OCI-LY3 (cell line): Measurements from ENCODE around the gene ADH6.

Source experiments
- H2AFZ ChIP-seq: fragments of 200-600, 300-600 bp; shearing (Covaris generic); 2 replicates; pipeline ENCODE4 v1.6.0; 2014; ENCODE audit warnings: antibody characterized with exemption, low read depth, low read length
- H3K27ac ChIP-seq: fragments of 200-600, 300-600 bp; sonication (generic); 2 replicates; pipeline ENCODE4 v1.5.1; 2014; ENCODE audit warnings: mild to moderate bottlenecking, low read length, moderate library complexity, mixed read lengths
- H3K27me3 ChIP-seq: fragments of 200-600, 300-600 bp; sonication (generic); 2 replicates; pipeline ENCODE4 v1.6.1; 2014; ENCODE audit warnings: low read depth, low read length, mixed read lengths
- H3K36me3 ChIP-seq: fragments of 200-600, 300-600 bp; sonication (generic); replicated peaks from 2 replicates; pipeline ENCODE3; 2014; ENCODE audit warnings: low read depth, low read length, mixed read lengths
- H3K4me1 ChIP-seq: fragments of 300-600, 200-600 bp; sonication (generic); 2 replicates; pipeline ENCODE4 v1.6.1; 2014; ENCODE audit warnings: low read length, mixed read lengths
- H3K4me2 ChIP-seq: fragments of 200-600, 300-600 bp; sonication (generic); 2 replicates; pipeline ENCODE4 v1.6.1; 2014; ENCODE audit warnings: low read length, mixed read lengths
- H3K4me3 ChIP-seq: fragments of 300-600, 200-600 bp; sonication (generic); 2 replicates; pipeline ENCODE4 v1.5.1; 2014; ENCODE audit warnings: antibody characterized with exemption, mild to moderate bottlenecking, low read length, moderate library complexity
- H3K79me2 ChIP-seq: fragments of 300-600, 200-600 bp; shearing (Covaris generic); 2 replicates; pipeline ENCODE4 v1.6.1; 2014; ENCODE audit warnings: mild to moderate bottlenecking, low read length, mixed read lengths
- H3K9ac ChIP-seq: fragments of 300-600, 200-600 bp; shearing (Covaris generic); 2 replicates; pipeline ENCODE4 v1.6.0; 2014; ENCODE audit warnings: mild to moderate bottlenecking, low read length, moderate library complexity
- H3K9me3 ChIP-seq: fragments of 200-600, 300-600 bp; shearing (Covaris generic); 2 replicates; pipeline ENCODE4 v1.6.1; 2014; ENCODE audit warnings: low read length, mixed read lengths; ENCODE audit not compliant: insufficient read depth
- H4K20me1 ChIP-seq: fragments of 200-600, 300-600 bp; sonication (generic); 2 replicates; pipeline ENCODE4 v1.6.1; 2016; ENCODE audit warnings: low read length, mixed read lengths; ENCODE audit not compliant: insufficient read depth
- EZH2phosphoT487 ChIP-seq: fragments of 200-600 bp; shearing (Covaris generic); IDR thresholded peaks from 2 replicates; pipeline ENCODE4 v1.6.1; 2018; ENCODE audit warnings: antibody characterized with exemption, mixed run types, low read depth
- TF ChIP-seq, protein P1 (sequence below): fragments of 200-600, 300-600 bp; sonication (generic); IDR thresholded peaks from 2 replicates; pipeline ENCODE4 v1.5.1; 2014; ENCODE audit warnings: antibody characterized with exemption, low read length, low read depth

The ADH6 gene

DNA sequence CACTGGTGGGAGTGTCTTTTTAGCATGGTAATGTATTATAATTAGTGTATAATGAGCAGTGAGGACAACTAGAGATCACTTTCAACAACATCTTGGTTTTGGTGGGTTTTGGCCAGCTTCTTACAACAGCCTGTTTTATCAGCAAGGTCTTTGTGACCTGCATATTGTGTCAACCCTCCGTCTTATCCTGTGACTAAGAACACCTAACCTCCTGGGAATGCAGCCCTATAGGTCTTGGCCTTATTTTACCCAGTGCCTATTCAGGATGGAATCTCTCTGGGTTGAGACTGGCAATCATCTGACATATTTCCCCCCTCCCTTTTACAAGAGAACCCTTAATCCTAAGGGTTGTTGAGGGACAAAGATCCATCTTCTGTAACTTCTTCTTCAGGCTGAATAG lies 53.1 kb downstream of the ADH6 start:
- Histone ChIP-seq H3K4me1 (no peaks in the 10 kb centered on the region), H3K4me3 (no peak overlapping the region), H3K27me3 (no peaks in the 10 kb centered on the region), H3K27ac (no peak overlapping the region), H3K36me3 (no peaks in the 10 kb centered on the region), H3K9me3 (no peaks in the 10 kb centered on the region), H3K4me2 (no peak overlapping the region), H2AFZ (no peak overlapping the region), H3K9ac (no peak overlapping the region), H3K79me2 (no peaks in the 10 kb centered on the region), H4K20me1 (no peaks in the 10 kb centered on the region)
- no peak for TF ChIP-seq EZH2phosphoT487
- TF ChIP-seq, protein P1, sequence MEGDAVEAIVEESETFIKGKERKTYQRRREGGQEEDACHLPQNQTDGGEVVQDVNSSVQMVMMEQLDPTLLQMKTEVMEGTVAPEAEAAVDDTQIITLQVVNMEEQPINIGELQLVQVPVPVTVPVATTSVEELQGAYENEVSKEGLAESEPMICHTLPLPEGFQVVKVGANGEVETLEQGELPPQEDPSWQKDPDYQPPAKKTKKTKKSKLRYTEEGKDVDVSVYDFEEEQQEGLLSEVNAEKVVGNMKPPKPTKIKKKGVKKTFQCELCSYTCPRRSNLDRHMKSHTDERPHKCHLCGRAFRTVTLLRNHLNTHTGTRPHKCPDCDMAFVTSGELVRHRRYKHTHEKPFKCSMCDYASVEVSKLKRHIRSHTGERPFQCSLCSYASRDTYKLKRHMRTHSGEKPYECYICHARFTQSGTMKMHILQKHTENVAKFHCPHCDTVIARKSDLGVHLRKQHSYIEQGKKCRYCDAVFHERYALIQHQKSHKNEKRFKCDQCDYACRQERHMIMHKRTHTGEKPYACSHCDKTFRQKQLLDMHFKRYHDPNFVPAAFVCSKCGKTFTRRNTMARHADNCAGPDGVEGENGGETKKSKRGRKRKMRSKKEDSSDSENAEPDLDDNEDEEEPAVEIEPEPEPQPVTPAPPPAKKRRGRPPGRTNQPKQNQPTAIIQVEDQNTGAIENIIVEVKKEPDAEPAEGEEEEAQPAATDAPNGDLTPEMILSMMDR, result no peak

DNA sequence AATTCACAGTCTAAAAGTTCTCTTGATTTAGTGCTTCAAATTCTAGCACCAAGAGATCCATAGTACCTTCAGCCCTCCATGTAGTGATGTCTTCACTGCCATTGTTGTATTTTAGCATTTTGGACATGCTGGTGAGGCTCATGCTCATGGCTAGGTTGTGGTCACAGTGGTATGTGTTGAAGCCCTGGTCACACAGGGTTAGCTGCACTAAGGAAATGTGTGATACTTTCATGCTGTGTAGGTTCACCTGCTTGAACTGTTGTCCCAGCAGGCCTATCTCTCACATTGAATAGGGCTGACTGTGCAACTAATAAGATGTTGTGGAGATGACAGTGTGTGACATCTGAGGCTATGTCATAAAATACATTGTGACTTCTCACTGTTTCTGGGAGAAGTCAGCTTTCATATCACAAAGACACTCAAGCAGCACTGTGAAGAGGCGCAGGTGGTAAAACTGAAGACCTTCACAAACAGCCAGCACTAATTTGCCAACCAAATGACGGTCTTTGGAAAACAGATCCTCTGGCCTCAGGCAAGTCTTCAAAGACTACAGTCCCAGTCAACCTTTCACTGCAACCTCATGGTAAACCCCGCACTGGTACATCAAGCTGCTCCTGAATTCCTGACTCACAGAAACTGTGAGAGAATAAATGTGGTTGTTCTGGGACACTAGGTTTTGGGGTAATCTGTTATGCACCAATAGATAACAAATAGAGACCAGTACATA lies 57.5 kb downstream of the ADH6 start:
- H3K4me1 ChIP-seq, result no peaks in the 10 kb centered on the region
- TF ChIP-seq EZH2phosphoT487, result no peak
- TF ChIP-seq, protein P1, result no peak
- no peaks in the 10 kb centered on the region for H3K9me3 ChIP-seq
- no peaks in the 10 kb centered on the region for H3K27me3 ChIP-seq
- no peak overlapping the region for H3K4me3 ChIP-seq
- no peak overlapping the region for H3K27ac ChIP-seq
- H2AFZ ChIP-seq, result no peak overlapping the region
- H4K20me1 ChIP-seq, result no peaks in the 10 kb centered on the region
- H3K9ac ChIP-seq, result no peak overlapping the region
- no peaks in the 10 kb centered on the region for H3K36me3 ChIP-seq
- no peaks in the 10 kb centered on the region for H3K79me2 ChIP-seq
- H3K4me2 ChIP-seq, result no peak overlapping the region

DNA sequence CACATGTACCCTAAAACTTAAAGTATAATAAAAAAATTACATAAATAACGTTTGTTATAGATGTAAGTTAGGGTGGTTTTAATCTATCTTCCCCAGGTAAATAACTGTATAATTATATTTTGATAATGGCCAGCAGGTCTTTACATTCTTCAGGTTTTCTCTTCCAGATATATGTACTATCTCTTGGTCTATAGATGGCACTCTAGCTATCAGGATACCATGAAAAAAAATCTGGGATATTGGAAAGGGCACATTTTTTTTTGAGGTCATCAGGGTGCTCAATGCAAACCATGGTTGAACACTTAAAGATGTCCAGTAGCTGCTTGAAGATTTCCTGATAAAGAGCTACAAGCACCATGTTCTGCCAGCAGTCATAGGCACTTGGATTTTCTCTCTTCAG lies 59.3 kb downstream of the ADH6 start:
- Histone ChIP-seq H3K4me3 (no peak overlapping the region), H3K4me1 (no peaks in the 10 kb centered on the region)
- TF ChIP-seq, protein P1, result peak; percentile 29; the same call in 1 of the 2 replicates
- no peak for TF ChIP-seq EZH2phosphoT487

DNA sequence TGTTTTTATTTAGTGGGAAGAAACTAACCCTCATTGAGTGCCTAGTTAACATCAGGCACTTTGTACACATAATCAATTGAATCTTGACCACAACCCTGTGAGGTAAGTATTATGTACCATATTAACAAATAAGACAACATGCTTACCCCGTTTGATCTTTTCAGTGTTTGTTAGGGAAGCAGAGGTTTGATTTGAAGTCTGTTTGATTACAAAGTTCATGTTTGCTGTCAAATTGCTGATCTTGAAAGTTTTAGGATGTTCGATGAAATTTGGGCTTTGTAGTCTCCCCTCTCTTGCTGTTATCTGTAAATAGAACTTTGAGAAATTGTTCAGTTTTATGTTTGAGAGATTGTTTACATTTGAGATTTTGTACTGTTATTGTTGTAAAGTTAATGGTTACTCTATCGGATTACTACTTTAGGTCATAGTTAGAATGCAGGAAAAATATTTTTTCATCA lies 61.5 kb downstream of the ADH6 start:
- no peaks in the 10 kb centered on the region for H3K36me3 ChIP-seq
- no peak overlapping the region for H2AFZ ChIP-seq
- H3K4me3 ChIP-seq, result no peak overlapping the region
- H3K4me2 ChIP-seq, result no peak overlapping the region
- H3K79me2 ChIP-seq, result no peaks in the 10 kb centered on the region
- no peaks in the 10 kb centered on the region for H3K9me3 ChIP-seq
- no peak overlapping the region for H3K27ac ChIP-seq
- no peaks in the 10 kb centered on the region for H4K20me1 ChIP-seq
- H3K27me3 ChIP-seq, result no peaks in the 10 kb centered on the region
- TF ChIP-seq EZH2phosphoT487, result no peak
- TF ChIP-seq, protein P1, result no peak
- H3K4me1 ChIP-seq, result no peaks in the 10 kb centered on the region
- no peak overlapping the region for H3K9ac ChIP-seq

More for the DNA sequence above, 59.3 kb downstream of the ADH6 start:
- H3K4me2 ChIP-seq, result no peak overlapping the region
- H2AFZ ChIP-seq, result no peak overlapping the region
- H3K79me2 ChIP-seq, result no peaks in the 10 kb centered on the region
- H3K36me3 ChIP-seq, result no peaks in the 10 kb centered on the region
- no peaks in the 10 kb centered on the region for H4K20me1 ChIP-seq
- no peaks in the 10 kb centered on the region for H3K9me3 ChIP-seq
- H3K27me3 ChIP-seq, result no peaks in the 10 kb centered on the region
- H3K27ac ChIP-seq, result no peak overlapping the region
- H3K9ac ChIP-seq, result no peak overlapping the region
